GM12872 (cell line): ENCODE data around the gene FAM32A.

Experiments
- TF ChIP-seq, protein P1 (sequence below): IDR thresholded peaks from 3 replicates; pipeline ENCODE4 v1.5.1; 2011; ENCODE audit warnings: low read depth, mild to moderate bottlenecking, low read length, moderate library complexity; ENCODE audit not compliant: insufficient read depth

Gene FAM32A

DNA sequence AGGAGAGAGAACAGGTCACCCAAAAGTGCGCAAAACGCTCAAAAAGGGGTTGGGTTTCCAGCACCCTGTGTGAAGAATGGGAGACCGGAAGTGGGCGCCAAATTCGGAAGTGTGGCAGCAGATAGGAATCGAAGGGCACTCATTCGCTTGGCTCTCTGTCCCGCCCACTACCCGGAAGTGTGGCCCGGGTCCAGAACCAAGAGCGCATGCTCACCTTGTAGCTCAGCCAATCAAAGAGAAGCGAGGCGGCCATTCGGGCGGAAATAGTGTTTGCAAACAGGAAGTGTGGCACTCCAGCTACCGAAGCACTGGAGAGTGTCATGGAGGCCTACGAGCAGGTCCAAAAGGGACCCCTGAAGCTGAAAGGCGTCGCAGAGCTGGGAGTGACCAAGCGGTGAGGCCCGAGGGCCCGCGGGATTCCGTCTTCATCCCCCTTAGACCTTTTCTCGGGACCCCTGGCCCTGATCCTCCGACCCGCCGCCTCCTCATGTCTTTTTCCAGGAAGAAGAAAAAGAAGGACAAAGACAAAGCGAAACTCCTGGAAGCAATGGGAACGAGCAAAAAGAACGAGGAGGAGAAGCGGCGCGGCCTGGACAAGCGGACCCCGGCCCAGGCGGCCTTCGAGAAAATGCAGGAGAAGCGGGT is at the start of gene FAM32A:
Gene FAM32A (plus strand): TSS at position 288 of the 645 bp plus-strand sequence. CDS start 33 bp downstream, at position 321.
- TF ChIP-seq, protein P1, sequence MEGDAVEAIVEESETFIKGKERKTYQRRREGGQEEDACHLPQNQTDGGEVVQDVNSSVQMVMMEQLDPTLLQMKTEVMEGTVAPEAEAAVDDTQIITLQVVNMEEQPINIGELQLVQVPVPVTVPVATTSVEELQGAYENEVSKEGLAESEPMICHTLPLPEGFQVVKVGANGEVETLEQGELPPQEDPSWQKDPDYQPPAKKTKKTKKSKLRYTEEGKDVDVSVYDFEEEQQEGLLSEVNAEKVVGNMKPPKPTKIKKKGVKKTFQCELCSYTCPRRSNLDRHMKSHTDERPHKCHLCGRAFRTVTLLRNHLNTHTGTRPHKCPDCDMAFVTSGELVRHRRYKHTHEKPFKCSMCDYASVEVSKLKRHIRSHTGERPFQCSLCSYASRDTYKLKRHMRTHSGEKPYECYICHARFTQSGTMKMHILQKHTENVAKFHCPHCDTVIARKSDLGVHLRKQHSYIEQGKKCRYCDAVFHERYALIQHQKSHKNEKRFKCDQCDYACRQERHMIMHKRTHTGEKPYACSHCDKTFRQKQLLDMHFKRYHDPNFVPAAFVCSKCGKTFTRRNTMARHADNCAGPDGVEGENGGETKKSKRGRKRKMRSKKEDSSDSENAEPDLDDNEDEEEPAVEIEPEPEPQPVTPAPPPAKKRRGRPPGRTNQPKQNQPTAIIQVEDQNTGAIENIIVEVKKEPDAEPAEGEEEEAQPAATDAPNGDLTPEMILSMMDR: no peak

DNA sequence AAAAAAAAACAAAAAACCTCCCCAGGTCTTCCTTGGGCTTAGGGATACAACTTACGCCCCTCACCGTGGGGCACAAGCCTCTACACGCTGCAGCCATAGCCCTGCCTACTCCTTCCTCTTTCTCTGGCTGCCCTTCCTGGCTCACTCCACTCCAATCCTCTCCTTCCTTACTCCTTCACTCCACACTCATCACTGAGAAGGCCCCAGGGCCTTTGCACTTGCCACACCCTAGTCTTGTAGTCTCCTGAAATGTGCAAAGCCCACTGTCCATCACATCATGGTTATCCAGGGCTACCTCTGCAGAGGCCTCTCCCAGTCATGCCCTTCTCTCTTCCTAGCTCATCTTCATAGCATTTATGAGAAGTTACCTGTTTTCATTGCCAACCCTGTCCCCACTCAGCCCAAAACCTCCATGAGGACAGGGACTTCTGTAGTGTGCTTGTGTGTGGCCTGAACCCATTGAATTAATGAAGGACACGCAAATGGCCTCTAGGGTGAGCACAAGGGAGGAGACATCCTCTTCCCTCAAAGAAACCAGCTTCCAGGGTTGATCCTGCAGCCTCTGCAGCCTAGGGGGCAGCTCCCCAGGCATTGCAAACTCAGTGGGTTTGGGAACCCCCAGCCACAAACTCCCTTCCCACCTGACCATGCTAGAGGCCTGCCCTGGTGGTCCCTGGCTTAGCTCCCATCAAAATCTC is 49.6 kb upstream of the FAM32A start:
- TF ChIP-seq, protein P1: no peak

DNA sequence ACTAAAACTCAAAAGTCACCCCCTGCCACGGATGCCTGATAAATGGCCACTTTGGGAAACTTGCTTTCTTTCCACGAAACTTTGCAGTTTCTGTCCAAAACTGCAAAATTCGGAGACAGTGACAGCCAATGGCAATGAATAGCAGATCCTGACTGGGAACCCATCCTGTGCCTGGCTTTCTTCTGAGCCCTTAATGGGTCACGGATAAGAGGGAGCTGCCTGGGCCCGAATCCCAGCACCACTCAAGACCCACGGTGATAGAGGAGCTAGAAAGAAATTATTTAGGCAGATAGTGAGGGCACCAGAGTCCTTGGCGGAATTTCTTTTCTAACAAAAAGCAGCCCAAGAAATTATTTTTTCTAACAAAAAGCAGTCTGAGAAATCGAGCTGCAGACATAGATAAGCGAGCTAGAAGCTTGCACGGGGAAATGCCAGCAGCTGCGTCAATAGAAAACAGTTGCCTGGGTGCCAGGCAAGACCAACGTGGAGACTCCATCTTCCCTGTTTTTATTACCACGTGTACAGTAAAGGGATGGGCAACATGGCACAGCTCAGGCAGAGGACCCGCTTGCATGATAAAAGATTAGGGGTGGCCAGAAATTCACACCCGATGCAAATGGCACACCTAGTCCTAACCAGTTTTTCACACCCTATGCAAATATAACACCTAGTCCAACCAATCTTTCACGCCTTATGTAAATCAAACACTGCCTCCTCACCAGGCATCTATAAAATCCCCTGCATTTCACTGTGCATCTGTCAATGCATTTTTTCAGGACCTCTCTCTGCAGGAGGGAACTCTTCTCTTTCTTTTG is 48.8 kb upstream of the FAM32A start:
- TF ChIP-seq, protein P1: no peak

GRCh38 chr19:16139752-16140151 is 45.5 kb upstream of the FAM32A start:
- TF ChIP-seq, protein P1: no peak

DNA sequence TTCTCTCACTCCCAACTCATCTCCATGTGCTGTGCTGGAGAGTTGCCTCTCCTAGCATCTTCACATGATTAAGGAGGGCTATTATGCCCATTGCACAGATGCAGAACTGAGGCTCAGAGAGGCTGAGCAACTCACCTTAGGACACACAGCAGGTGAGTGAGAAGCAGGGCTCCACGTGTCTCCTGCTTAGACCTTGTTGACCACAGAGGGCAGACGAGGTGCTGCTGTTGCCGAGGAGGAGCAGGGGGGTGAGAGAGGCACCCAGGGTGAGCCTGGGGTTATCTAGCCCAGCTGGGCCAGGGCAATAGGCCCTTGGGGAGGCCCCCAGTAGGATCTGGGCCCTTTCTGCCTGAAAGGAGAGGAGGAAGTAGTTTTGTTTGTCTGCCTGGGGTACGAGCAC is 44.2 kb upstream of the FAM32A start:
- TF ChIP-seq, protein P1: peak; percentile 48; the same call in 2 of the 3 replicates

GRCh38 chr19:16142032-16142580 is 43.1 kb upstream of the FAM32A start:
- TF ChIP-seq, protein P1: no peak

GRCh38 chr19:16143399-16144215 is 41.6 kb upstream of the FAM32A start, which contains the start of gene HSH2D:
Gene HSH2D (plus strand): TSS chr19:16143685. CDS start chr19:16148751, 5,066 bp downstream.
- TF ChIP-seq, protein P1: no peak
